IMR-90 (cell line): ENCODE results near the gene IGSF8. TPM values are rescaled to one million over a fixed set of nuclear protein-coding genes. Genes with fewer than 3 reads are reported as not detected.

ENCODE experiments used
- ATAC-seq: fragments of 200-7000 bp; cut with Tn5 transposase; 2 replicates; pipeline ENCODE4 v1.9.1; 2020; ENCODE audit warnings: low read depth, mild to moderate bottlenecking, moderate library complexity
- BruUV-seq: library from RNA; stranded (reverse); fragments of 400-500 nt; replicated peaks from 2 replicates; lab custom pipeline; 2021; lab: Mats Ljungman, UMichigan
- CTCF ChIA-PET: fragments of 300-600 bp; formaldehyde crosslinking; extraction: SDS; loops from one replicate; lab custom pipeline; 2021; ENCODE audit warnings: antibody characterized with exemption; lab: Yijun Ruan, JAX
- POLR2A ChIA-PET: fragments of 300-600 bp; sonication (Branson Sonifier 250); formaldehyde crosslinking; loops from one replicate; lab custom pipeline; 2022; ENCODE audit warnings: antibody characterized with exemption; ENCODE audit not compliant: unreplicated experiment; lab: Charles Lee
- DNase-seq: peaks from one replicate; pipeline ENCODE4 v3.0.0; 2013
- H2AFZ ChIP-seq: replicated peaks from 2 replicates; pipeline ENCODE3; 2013; ENCODE audit warnings: low read length, mild to moderate bottlenecking; ENCODE audit not compliant: poor library complexity
- H2AK5ac ChIP-seq: 2 replicates; pipeline ENCODE4 v1.6.1; 2013; ENCODE audit warnings: low read depth, low read length, inconsistent platforms
- H2AK9ac ChIP-seq: replicated peaks from 2 replicates; pipeline ENCODE3; 2013; ENCODE audit warnings: mild to moderate bottlenecking, low read depth, low read length, moderate library complexity; ENCODE audit not compliant: poor library complexity
- H2BK120ac ChIP-seq: 2 replicates; pipeline ENCODE4 v1.6.1; 2013; ENCODE audit warnings: low read depth, low read length, inconsistent platforms
- H2BK15ac ChIP-seq: 3 replicates; pipeline ENCODE4 v1.6.1; 2013; ENCODE audit warnings: low read depth, low read length, inconsistent platforms
- H2BK20ac ChIP-seq: 2 replicates; pipeline ENCODE4 v1.6.1; 2013; ENCODE audit warnings: low read depth, mild to moderate bottlenecking, inconsistent platforms, low read length, moderate library complexity
- H2BK5ac ChIP-seq: 2 replicates; pipeline ENCODE4 v1.6.1; 2013; ENCODE audit warnings: mild to moderate bottlenecking, low read depth, low read length, inconsistent platforms; ENCODE audit not compliant: poor library complexity, severe bottlenecking
- H3K14ac ChIP-seq: replicated peaks from 2 replicates; pipeline ENCODE4 v1.6.1; 2013; ENCODE audit warnings: low read depth, low read length, inconsistent platforms
- H3K18ac ChIP-seq: 2 replicates; pipeline ENCODE4 v1.6.1; 2013; ENCODE audit warnings: low read depth, low read length, control low read depth
- H3K23ac ChIP-seq: 2 replicates; pipeline ENCODE4 v1.6.1; 2013; ENCODE audit warnings: low read depth, low read length, inconsistent platforms
- H3K27ac ChIP-seq: 2 replicates; pipeline ENCODE4 v1.5.1; 2013; ENCODE audit warnings: mild to moderate bottlenecking, control low read depth, low read length; ENCODE audit not compliant: insufficient read depth
- H3K27me3 ChIP-seq: 2 replicates; pipeline ENCODE4 v1.6.1; 2013; ENCODE audit warnings: low read length; ENCODE audit not compliant: control insufficient read depth, insufficient read depth
- H3K36me3 ChIP-seq: 2 replicates; pipeline ENCODE4 v1.6.1; 2013; ENCODE audit warnings: low read length, mixed read lengths; ENCODE audit not compliant: control insufficient read depth, insufficient read depth
- H3K4ac ChIP-seq: 2 replicates; pipeline ENCODE4 v1.6.1; 2013; ENCODE audit warnings: low read depth, low read length, inconsistent platforms
- H3K4me1 ChIP-seq: 2 replicates; pipeline ENCODE4 v1.6.1; 2013; ENCODE audit warnings: low read length, mixed read lengths; ENCODE audit not compliant: control insufficient read depth, insufficient read depth
- H3K4me2 ChIP-seq: 2 replicates; pipeline ENCODE4 v1.6.1; 2013; ENCODE audit warnings: low read depth, mild to moderate bottlenecking, control low read depth, low read length, moderate library complexity
- H3K4me3 ChIP-seq: 2 replicates; pipeline ENCODE4 v1.5.1; 2013; ENCODE audit warnings: low read depth, mild to moderate bottlenecking, control low read depth, low read length, moderate library complexity; ENCODE audit not compliant: insufficient read depth
- H3K56ac ChIP-seq: 2 replicates; pipeline ENCODE4 v1.6.1; 2013; ENCODE audit warnings: low read length, inconsistent platforms; ENCODE audit not compliant: insufficient read depth; ENCODE audit errors: extremely low read depth
- H3K79me1 ChIP-seq, 2 experiments: 2 replicates each; pipeline ENCODE4 v1.6.1; 2013; ENCODE audit warnings: low read length in 2 of 2, inconsistent platforms in 1 of 2, low read depth in 1 of 2
- H3K9ac ChIP-seq: 2 replicates; pipeline ENCODE4 v1.6.1; 2013; ENCODE audit warnings: low read depth, low read length, control low read depth
- H3K9me1 ChIP-seq: 2 replicates; pipeline ENCODE4 v1.6.1; 2013; ENCODE audit warnings: low read length, inconsistent platforms; ENCODE audit not compliant: insufficient read depth
- H3K9me3 ChIP-seq: 2 replicates; pipeline ENCODE4 v1.6.1; 2013; ENCODE audit warnings: low read length; ENCODE audit not compliant: control insufficient read depth, insufficient read depth
- H4K20me1 ChIP-seq: 2 replicates; pipeline ENCODE4 v1.6.1; 2013; ENCODE audit warnings: low read length, inconsistent platforms; ENCODE audit not compliant: insufficient read depth
- H4K5ac ChIP-seq: 2 replicates; pipeline ENCODE4 v1.6.1; 2013; ENCODE audit warnings: mild to moderate bottlenecking, low read depth, low read length, control low read depth
- H4K8ac ChIP-seq, 2 experiments: 2 replicates each; pipeline ENCODE4 v1.6.1; 2013; ENCODE audit warnings: low read depth in 2 of 2, low read length in 2 of 2, control low read depth in 1 of 2, inconsistent platforms in 1 of 2
- H4K91ac ChIP-seq: 2 replicates; pipeline ENCODE4 v1.6.1; 2013; ENCODE audit warnings: low read depth, low read length, inconsistent platforms; ENCODE audit not compliant: insufficient read depth
- MAZ ChIP-seq: IDR thresholded peaks from 2 replicates; pipeline ENCODE4 v1.6.1; 2012; ENCODE audit warnings: low read depth, mild to moderate bottlenecking, low read length, improper control_type of control experiment, moderate library complexity, borderline replicate concordance
- MXI1 ChIP-seq: IDR thresholded peaks from 2 replicates; pipeline ENCODE4 v1.6.1; 2012; ENCODE audit warnings: low read depth, mild to moderate bottlenecking, low read length, moderate library complexity, borderline replicate concordance
- POLR2A ChIP-seq: IDR thresholded peaks from 2 replicates; pipeline ENCODE4 v1.6.1; 2012; ENCODE audit warnings: mild to moderate bottlenecking, low read depth, low read length
- RAD21 ChIP-seq: IDR thresholded peaks from 2 replicates; pipeline ENCODE4 v1.6.1; 2012; ENCODE audit warnings: low read length, improper control_type of control experiment
- RFX5 ChIP-seq: IDR thresholded peaks from 2 replicates; pipeline ENCODE4 v1.8.0; 2012; ENCODE audit warnings: low read depth, mild to moderate bottlenecking, low read length, moderate library complexity
- SMC3 ChIP-seq: fragments of 150-350 bp; IDR thresholded peaks from 2 replicates; pipeline ENCODE4 v1.6.1; 2016; ENCODE audit warnings: low read depth, mild to moderate bottlenecking, antibody characterized with exemption, low read length, moderate library complexity
- WGBS, 2 experiments: methylation state at CpG; one replicate each; pipeline versions ENCODE4 v1.1.5 to v1.1.7; 2013; ENCODE audit warnings: missing lambda C conversion rate in 2 of 2; ENCODE audit not compliant: insufficient read length in 1 of 2; ENCODE audit errors: extremely low coverage in 2 of 2; 5-methylcytosine and 5-hydroxymethylcytosine counted together
- dilution Hi-C: fragments of 300-500 bp; cut with HindIII; formaldehyde crosslinking; loops from one replicate; pipeline ENCODE4 v1.14.3; 2018; ENCODE audit warnings: low sequenced_read_pairs; ENCODE audit not compliant: unreplicated experiment
- in situ Hi-C: fragments of 300-500 bp; cut with MboI; formaldehyde crosslinking; loops from 3 replicates; pipeline ENCODE4 v1.14.3; 2019; ENCODE audit warnings: low sequenced_read_pairs, inconsistent platforms, mixed read lengths
- intact Hi-C: fragments of 100-400 bp; cut with micrococcal nuclease; formaldehyde crosslinking; loops from 2 replicates; pipeline ENCODE4 v1.10.0; 2022
- polyA plus RNA-seq, 3 experiments: library from polyadenylated mRNA; depleted of rRNA; stranded (reverse); fragments of >200 nt; gene quantifications; 2 replicates each; pipeline ENCODE4 v1.2.3, GENCODE V29; 2012; ENCODE audit warnings: low replicate concordance in 1 of 3
- total RNA-seq: library from RNA; depleted of rRNA; stranded (reverse); fragments of >200 nt; gene quantifications from 2 replicates; pipeline ENCODE4 v1.2.3, GENCODE V29; 2012
- TF ChIP-seq, protein P1 (sequence below): fragments of 150-350 bp; IDR thresholded peaks from 2 replicates; pipeline ENCODE4 v1.6.1; 2017; ENCODE audit warnings: mild to moderate bottlenecking, antibody characterized with exemption, low read length, low read depth
- TF ChIP-seq, protein P2 (sequence below): conservative IDR thresholded peaks from 2 replicates; pipeline ENCODE4 v1.5.1; 2012; ENCODE audit warnings: mild to moderate bottlenecking, low read depth, low read length, improper control_type of control experiment

Gene IGSF8
- total and polyA plus RNA-seq, 2 of the 4 experiments (the other 2 are of a cell fraction): 8.8 to 25.2 TPM

DNA sequence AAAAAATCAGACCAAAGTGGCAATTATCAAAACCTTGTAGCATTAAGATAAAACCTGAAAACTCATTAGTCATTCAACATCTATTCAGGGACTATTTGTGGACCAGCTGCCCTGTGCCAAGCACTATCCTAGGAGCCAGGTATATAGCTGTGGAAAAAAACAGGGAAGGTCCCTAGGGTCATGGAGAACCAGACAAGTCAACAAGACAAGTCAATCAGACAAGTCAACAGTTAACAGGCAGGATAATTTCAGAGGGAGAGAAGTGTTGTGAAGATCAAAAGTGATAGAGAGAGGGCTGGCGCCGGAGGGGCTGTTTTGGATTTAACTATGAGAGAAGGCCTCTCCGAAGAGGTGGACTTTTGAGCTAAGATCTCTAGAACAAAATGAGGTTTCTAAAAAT, 49.7 kb upstream of the IGSF8 start:
- no peaks in the 10 kb centered on the region for H3K36me3 ChIP-seq
- no TSS peak for BruUV-seq
- no peak overlapping the region for H3K27ac ChIP-seq
- intact Hi-C loops: no loop called here
- H4K20me1 ChIP-seq: no peaks in the 10 kb centered on the region
- no peak overlapping the region for H3K14ac ChIP-seq
- H2BK5ac ChIP-seq: no peak overlapping the region
- no peaks in the 10 kb centered on the region for H3K9me1 ChIP-seq
- ChIA-PET CTCF (interaction anchor here (1.5 kb wide), 1 partner anchor 45 kb away, joined by 3 read pairs; no protein-coding TSS in a partner anchor), POLR2A (no interaction called here)
- H4K5ac ChIP-seq: no peak overlapping the region
- H3K18ac ChIP-seq: no peak overlapping the region
- H4K8ac ChIP-seq: no peak overlapping the region
- H3K9me3 ChIP-seq: no peaks in the 10 kb centered on the region
- DNase-seq (no peak), ATAC-seq (no peak)
- H2AFZ ChIP-seq: no peak overlapping the region
- H3K27me3 ChIP-seq: peaks cover 10% of the 10 kb centered on the region
- in situ Hi-C loops: no loop called here
- no peak overlapping the region for H2BK120ac ChIP-seq
- dilution Hi-C loops: no loop called here
- no peak overlapping the region for H3K9ac ChIP-seq
- no peak overlapping the region for H2BK15ac ChIP-seq
- no peak overlapping the region for H3K4me2 ChIP-seq
- H3K4me3 ChIP-seq: no peak overlapping the region
- no peaks in the 10 kb centered on the region for H3K79me1 ChIP-seq
- H3K4ac ChIP-seq: no peak overlapping the region
- H4K91ac ChIP-seq: no peak overlapping the region
- no peak overlapping the region for H2AK9ac ChIP-seq
- H2BK20ac ChIP-seq: no peak overlapping the region
- H3K4me1 ChIP-seq: no peaks in the 10 kb centered on the region
- H3K23ac ChIP-seq: no peak overlapping the region
- no peak overlapping the region for H3K56ac ChIP-seq
- no peak overlapping the region for H2AK5ac ChIP-seq
- no peak for TF ChIP-seq RFX5
- no peak for TF ChIP-seq SMC3
- TF ChIP-seq, protein P1, sequence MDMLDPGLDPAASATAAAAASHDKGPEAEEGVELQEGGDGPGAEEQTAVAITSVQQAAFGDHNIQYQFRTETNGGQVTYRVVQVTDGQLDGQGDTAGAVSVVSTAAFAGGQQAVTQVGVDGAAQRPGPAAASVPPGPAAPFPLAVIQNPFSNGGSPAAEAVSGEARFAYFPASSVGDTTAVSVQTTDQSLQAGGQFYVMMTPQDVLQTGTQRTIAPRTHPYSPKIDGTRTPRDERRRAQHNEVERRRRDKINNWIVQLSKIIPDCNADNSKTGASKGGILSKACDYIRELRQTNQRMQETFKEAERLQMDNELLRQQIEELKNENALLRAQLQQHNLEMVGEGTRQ: no peak
- TF ChIP-seq RAD21: no peak
- TF ChIP-seq, protein P2, sequence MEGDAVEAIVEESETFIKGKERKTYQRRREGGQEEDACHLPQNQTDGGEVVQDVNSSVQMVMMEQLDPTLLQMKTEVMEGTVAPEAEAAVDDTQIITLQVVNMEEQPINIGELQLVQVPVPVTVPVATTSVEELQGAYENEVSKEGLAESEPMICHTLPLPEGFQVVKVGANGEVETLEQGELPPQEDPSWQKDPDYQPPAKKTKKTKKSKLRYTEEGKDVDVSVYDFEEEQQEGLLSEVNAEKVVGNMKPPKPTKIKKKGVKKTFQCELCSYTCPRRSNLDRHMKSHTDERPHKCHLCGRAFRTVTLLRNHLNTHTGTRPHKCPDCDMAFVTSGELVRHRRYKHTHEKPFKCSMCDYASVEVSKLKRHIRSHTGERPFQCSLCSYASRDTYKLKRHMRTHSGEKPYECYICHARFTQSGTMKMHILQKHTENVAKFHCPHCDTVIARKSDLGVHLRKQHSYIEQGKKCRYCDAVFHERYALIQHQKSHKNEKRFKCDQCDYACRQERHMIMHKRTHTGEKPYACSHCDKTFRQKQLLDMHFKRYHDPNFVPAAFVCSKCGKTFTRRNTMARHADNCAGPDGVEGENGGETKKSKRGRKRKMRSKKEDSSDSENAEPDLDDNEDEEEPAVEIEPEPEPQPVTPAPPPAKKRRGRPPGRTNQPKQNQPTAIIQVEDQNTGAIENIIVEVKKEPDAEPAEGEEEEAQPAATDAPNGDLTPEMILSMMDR: no peak
- no peak for TF ChIP-seq MXI1
- no peak for TF ChIP-seq POLR2A
- no peak for TF ChIP-seq MAZ
- WGBS, 2 experiments: no CpG with 5 or more reads among the region's 3 CpGs
